Stimulated activated CD4-positive, alpha-beta T cell treated with anti-CD3 and anti-CD28 coated beads, Interleukin-12 subunit alpha, Interleukin-12 subunit beta, amount 100 ng/mL, for 48 hours (primary cell): ENCODE results near the gene MTR.
"Not testable (repeated sequence)": the region's sequence is repeated elsewhere in the genome, so short reads cannot be mapped to it uniquely, and the experiment has no call there.

ENCODE experiments used
- DNase-seq, 3 donors: peaks; one replicate each; pipeline ENCODE4 v3.0.0-alpha.2; 2020; ENCODE audit warnings: low read depth in 2 of 3, low spot score in 1 of 3

Gene MTR

DNA sequence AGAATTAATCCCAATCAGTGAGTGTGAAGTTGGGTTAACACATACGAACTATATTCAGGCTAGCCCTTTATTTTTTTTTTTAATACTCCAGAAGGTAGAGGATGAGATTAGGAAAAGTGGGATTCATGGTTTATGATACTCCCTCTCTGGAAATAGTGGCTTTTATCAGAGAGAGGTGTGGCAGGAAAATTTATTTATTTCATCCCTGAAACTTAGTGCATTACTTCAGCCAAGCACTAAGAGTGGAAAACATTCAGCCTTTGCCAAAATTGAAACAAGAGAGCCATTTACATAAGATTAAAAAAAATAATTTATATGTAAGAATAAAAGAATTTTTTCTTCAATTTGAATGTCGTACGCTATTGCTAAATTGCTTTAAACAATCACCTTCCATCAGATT, 35.0 kb downstream of the MTR start:
- no peak for DNase-seq

DNA sequence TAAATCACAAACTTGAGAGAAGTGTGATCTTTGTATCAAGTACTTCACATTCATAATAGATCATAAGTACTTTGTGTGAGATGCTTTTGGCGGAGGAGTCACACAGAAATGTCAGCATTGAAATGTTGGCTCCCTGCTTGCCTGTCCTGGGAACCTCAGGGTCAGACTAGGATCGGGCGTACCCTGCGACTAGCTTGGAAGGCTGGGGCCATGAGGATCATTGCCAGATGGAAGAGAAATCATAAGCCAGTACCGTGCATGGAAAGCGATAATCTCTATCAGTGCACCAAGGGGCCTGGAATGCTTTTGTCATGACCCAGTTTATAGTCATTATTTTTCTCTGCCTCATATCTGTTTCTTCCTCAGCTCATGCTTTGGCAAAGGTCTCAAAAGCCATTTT, 35.5 kb downstream of the MTR start:
- no peak for DNase-seq

DNA sequence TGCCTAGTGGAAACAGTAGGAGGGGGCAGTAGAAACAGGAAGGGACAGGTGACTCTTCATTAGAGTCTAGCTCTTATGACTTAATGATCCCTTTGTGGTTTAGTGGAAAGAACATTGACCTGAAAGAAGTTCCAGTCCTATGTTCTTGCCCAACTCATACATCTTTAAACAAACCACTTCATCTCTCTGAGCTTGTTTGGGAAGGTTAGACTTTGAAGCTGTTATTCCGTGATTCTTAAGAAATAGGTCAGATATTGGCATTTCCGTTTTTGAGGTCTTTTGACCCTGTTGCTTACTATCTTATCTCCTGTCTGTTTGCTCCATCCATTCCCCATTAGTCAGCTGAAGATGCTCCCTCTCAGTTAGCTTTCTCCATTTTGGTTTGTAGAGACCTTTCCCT, 38.5 kb downstream of the MTR start:
- no peak for DNase-seq

DNA sequence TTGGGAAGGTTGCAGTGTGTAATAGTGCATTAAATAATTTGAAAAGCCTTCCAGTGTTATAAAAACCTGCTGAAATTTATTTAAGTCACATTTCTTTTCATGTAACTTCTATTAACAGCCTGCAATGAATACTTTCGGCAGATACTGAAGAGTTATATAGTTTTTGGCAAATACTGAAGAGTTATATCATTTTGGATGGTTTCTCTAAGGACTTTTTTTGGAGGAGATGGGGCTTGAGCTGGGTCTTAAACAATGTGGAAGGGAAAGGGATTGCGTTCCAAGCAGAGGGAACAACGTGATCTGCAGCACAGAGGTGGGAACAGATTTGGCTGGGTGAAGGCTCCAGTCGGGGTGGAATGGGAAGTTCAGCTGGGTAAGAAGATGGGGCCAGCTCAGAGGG, 39.8 kb downstream of the MTR start:
- no peak for DNase-seq

DNA sequence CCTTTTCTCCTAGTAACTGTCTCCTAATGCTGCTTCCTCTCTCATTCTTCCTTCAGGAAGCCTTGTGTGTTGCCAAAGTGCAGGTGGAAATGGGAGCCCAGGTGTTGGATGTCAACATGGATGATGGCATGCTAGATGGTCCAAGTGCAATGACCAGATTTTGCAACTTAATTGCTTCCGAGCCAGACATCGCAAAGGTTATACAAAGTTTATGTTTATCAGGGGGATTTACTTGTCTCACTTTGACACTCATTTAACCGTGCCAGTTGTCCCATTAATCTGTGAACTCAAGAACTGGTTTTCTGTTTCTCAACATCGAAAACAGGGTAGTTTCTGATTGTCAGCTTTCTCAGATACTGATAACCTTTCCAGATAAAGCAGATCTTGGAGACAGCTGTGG, 40.4 kb downstream of the MTR start:
- DNase-seq = no peak

DNA sequence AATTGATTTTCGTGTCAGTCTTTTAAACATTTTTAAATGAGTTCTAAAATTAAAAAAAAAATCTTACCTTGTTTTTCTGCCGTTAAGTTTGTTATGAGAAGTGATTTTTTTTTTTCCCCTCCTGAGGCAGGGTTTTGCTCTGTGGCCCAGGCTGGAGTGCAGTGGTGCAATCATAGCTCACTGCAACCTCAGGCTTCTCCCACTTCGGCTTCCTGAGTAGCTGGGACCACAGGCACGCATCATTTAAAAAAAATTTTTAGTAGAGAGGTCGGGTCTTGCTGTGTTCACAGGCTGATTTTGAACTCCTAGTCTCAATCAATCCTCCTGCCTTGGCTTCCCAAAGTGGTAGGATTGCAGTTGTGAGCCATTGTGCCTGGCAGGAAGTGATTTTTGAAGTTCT, 41.1 kb downstream of the MTR start:
- DNase-seq = no peak

DNA sequence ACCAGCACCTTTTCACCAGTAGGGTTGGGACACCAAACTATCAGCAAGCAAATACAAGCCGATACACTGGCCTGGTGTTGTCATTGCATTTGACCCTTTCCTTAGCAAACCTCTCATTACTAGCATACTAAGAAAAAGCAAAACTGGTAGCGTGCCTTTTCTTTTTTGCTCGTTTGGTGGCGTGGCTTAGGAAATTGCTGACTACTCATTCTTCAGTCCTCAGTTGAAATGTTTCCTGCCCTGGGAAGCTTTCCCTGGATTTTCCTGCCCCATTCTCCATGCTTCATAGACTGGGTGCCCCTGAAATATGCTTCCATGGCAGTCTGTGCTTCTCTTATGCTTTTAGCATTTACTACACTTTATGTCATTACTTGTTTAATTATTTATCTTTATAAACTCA, 42.0 kb downstream of the MTR start:
- no peak for DNase-seq

DNA sequence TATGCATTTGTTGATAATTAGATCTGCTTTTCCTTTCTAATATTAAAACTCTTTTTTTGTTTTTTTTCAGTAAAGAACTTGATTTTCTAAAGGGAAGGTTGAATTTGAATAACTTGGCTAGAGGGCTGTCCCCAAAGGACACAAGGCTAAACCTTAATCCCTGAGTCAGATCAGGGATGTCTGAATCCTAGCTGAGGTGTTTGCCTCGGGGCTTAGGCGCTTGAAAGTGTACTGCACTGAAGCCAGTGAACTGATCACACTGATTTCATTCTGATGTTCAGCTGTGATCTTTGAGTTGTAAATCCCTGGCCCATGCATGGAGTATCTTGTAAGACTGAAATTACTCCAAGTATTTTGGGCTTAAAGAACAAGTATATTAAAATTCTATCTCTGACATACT, 42.8 kb downstream of the MTR start:
- no peak for DNase-seq

DNA sequence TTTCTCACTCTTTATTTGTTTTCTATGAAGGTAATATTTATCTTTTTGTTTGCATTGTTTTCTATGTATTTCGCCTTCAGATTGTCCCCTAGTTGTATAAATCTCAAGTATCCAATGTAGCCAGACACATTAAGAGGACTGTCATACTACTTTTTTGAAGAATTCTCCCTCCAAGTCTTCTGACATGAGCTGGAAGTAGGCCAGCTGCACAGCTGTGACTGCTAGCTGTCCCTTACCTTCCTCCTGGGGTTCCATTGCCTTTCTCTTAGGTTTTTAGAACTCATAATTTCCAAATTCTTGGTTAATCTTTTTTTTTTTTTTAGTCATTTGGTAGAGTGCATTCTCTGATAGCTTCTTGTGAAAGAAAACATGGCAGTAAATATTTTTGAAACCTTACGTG, 46.2 kb downstream of the MTR start:
- DNase-seq = no peak

DNA sequence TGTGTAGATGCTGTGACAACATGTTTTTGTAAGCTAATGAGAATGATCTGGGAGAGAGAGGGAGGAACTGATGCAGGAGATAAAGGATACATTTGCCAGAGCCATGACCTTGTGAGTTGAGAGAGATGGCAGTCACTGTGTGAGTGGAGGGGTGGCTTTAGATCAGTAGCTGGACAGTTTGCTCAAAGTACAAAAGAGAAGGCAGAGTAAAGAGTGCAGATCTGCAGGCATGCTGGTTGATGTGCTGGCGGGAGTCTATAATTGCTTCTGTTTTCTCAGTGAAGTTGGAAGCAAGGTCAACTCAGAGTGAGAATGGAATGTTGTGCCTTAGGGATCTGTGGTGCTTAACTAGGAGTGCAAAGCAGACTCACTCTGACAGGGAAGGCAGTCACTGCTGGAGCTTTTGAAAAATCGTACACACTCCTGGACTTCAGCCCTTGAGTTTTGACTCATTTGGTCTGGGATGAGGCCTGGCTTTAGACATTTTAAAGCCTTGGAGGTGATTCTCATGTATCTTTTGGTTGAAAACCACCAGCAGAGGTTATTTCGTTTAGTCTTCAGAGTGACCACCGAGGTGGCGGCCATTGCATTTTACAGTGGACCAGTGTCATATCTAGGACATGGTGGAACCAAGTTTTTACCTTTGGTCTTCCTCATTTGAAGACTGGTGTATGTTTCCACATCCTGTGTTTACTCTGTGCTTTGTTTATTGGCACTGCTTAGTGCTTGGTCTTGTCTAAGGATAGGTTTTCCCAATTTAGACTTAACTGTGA, 49.6 kb downstream of the MTR start:
- DNase-seq = no peak

DNA sequence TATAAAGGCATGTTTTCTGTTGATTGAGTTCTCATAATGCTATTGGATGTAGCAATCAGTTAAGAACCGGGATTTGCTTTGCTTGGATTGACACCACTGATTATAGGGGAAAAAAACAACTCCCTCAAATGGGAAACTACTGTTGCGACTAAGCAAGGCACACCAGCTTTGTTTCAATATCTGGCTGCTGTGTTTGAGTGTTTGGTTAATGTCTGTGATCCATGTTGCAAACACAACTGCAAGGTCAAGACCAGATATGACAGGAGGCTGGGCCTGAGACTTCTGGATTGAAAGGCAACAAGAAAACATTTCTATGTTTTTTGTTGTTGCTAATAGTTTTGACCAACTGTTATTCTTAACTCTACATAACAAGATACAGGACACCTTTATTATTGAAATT, 50.7 kb downstream of the MTR start:
- no peak for DNase-seq

DNA sequence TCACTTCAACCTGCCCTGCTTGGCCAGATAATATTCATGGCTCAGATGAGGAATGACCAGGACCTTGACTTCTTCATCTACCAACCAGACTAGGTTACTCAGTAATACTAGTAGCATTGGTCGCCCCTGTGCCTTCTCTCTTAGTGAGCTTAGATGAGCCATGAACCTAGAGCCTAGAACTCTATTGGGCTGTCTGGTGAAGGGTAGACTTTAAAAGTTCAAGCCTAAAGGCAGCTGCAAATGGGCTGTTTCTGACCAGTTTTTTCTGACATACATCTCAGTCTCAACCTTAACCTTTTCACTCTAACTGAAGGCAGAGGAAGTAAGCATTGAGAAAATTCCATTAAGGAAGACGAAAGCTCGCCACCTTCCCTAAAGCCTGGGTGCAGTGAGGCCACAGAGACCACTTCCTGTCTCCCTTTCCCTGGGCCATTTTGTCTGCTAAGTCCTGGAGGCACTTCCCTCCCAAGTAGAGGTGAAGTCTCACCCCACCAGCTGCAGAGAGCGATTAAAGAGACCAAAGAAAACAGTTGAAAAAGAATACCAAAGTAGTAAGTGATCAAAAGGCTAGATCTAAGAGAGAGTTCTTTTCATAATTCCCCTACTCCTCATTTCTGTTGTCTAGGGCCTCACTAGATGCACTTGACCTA, 53.3 kb downstream of the MTR start:
- no peak for DNase-seq

DNA sequence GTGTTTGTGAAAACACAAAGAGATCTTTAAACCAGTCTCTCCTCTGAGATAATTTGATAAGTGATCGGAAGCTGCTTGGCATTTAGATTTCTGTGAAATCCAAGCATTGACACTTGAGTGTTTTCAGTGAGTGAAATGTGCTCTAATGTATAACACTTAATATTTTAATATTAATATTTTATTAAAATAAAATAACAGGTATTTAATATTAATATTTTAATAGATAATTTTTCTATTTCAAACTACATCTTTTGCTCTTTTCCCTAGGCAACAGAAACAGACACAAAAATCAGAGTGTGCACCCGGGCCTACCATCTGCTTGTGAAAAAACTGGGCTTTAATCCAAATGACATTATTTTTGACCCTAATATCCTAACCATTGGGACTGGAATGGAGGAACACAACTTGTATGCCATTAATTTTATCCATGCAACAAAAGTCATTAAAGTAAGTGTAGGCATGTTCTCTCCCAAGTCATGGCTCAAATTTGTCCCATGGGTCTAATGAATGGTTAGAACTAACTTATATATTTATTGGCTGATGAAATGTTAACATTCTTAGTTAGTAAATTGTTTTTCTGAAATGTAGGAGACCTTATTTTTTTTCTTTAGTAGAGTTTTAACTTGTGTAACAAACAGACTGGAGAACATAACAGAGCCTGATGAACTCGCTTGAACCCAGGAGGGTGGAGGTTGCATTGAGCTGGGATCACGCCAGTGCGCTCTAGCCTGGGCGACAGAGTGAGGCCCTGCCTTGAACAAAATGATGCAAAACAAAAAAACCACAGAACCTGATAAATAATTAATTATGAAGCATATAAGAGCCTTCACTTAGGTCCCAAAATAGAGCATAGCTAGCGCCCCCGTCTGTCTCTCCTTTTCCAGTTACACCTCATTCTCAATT, 55.2 kb downstream of the MTR start:
- DNase-seq = no peak

DNA sequence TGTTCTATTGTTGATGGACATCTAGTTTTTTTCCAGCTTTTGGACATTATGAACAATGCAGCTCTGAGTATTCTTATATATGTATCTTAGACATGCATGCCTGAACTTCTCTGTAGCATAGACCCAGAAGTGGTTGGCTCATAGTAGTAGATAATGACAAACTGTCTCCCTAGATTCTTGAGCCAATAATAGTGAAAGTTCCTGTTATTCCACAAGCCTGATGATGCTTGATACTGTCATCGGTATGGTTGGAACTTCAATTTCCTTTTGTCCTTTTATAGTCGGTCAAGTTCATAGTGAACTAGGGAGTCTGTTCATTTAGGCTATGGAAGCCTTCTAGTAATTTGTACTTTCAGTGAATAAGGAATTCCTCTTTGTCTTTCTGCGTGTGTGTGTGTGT, 56.8 kb downstream of the MTR start:
- DNase-seq = no peak

DNA sequence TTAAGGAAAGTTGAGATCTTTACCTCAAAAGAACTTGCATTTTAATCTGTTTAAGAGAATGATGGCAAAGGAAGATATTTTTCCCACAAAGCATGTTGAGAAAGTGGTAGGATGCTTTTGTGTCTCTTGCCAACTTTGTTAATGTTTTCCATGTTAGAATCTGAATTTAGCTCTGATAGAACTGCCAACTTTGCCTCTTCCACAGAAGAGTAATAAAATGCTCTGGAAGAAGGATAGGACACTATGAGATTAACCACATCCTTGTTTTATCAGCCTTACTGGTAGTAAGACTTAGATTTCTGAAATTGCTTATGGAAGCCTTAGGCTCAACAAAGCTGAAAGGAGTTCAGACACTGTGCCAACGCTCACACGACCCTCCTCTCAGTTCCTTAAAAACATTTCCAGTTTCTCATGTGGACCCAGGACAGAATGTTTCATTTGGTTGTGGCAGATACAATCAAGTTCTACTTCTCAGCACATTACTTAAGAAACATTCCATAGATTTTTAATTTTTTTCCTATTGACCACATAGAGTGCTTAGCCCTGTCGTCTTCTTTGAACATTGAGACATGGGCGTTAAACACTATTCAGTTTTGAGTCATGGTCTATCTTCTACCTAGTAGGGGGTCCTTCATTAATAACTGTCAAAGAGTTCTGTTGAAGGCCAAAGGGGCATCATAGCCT, 59.0 kb downstream of the MTR start:
- DNase-seq = no peak

DNA sequence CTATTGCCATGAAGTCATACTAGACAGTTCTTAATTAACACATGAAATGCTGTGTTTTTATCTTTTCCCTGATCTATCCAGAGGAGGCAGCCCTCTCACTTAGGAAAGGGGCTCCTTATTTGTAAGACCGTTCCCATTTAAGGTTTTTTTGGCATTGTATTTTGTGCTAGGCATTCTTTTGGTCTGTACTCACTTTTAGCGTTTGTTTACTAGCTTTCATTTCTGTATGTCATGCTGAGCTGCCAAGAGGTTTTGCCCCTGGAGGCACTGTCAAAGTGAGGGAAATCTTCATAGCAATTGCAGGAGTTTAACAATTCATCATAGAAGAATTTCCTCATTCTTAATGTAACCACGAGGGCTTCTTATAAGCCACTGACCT, 59.5 kb downstream of the MTR start:
- no peak for DNase-seq

DNA sequence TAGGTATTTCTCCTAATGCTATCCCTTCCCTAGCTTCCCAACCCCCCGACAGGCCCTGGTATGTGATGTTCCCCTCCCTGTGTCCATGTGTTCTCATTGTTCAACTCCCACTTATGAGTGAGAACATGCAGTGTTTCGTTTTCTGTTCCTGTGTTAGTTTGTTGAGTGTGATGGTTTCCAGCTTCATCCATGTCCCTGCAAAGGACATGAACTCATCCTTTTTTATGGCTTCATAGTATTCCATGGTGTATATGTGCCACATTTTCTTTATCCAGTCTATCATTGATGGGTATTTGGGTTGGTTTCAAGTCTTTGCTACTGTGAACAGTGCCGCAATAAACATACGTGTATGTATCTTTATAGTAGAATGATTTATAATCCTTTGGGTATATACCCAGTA, 61.6 kb downstream of the MTR start:
- DNase-seq = not testable (repeated sequence)

DNA sequence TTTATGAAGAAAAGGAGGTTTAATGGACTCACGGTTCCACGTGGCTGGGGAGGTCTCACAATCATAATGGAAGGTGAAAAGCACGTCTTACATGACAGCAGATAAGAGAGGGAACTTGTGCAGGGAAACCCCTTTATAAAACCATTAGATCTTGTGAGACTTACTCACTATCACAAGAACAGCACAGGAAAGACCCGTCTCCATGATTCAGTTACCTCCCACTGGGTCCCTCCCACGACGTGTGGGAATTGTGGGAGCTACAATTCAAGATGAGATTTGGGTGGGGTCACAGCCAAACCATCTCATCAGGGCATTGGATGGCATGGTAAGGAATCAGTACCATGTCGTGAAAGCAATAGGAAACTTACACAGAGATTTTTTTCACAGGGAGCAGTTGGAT, 63.1 kb downstream of the MTR start:
- no peak for DNase-seq

DNA sequence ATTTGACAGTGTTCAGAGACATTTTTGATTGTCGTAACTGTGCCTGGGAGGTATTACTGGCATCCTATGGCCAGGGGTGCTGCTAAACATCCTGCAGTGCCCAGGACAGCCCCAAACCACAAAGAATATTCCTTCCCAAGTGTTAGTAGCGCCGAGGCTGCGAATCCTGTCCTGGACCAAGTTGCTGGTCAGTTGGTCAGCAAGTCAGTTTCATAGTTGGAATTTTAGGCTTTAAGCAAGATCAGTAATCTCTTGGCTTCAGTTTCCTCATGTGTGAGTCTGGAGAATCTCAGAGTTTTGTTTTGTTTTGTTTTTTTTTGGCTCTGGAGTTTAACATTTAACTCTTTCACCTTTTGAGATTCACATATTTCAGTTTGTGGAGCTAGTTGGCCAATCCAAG, 65.0 kb downstream of the MTR start:
- DNase-seq = no peak

DNA sequence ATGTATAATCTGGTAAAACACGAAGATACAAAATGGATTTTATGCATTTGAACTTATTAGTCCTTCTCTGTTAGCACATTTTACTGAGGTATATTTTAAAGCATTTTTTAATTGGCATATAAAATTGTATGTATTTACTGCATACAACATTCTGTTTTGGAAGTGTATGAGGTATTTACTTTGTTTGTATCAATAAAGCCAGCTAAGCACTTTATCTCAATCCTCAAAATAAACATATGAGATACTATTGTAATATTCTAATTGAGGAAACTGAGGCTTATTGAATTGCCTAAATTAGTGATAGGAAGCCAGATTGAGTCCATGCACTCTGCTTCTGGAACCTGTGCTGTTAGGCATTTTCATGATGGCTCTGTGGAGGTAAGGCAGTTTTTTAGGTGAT, 65.6 kb downstream of the MTR start:
- no peak for DNase-seq

DNA sequence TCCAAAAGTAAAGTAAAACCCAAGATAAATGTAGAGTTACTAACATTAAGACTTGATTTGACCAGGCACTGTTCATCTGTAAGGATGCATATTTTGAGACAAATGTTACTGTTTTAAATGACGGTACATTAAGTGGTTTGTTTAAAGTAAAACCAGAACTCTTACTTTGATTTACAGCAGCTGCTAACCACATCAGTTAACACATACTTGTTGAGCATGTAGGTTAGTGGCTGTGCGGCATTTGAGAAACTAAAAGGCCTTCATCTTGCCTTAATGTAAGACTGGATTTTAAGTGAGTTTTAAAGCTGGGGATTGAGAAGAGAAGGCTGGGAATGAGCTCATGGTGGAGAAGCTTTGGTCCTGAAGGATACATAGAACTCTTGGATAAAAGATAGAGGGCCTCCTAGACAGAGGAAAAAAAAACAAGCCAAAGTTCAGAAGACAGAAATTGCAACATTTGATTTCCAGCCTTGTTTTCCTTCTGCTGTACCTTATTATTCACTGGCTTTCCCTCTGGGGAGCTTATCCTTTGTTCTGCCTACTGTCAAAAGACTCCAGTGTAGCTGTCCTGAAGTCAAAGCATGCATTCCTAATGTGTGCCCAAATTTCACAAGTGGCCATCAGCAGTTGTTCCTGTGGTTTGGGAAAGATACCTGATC, 66.6 kb downstream of the MTR start:
- DNase-seq = no peak
